ENCODE results near the gene FST.

Gene FST

GRCh38 chr5:53480416-53481158 lies at the start of gene FST:
Gene FST, plus strand, starts transcription at chr5:53480629. Its CDS starts 163 bp downstream, at chr5:53480792.
- DNase-seq = no peak

GRCh38 chr5:53431665-53432064 lies 48.8 kb upstream of the FST start:
- no peak for DNase-seq

DNA sequence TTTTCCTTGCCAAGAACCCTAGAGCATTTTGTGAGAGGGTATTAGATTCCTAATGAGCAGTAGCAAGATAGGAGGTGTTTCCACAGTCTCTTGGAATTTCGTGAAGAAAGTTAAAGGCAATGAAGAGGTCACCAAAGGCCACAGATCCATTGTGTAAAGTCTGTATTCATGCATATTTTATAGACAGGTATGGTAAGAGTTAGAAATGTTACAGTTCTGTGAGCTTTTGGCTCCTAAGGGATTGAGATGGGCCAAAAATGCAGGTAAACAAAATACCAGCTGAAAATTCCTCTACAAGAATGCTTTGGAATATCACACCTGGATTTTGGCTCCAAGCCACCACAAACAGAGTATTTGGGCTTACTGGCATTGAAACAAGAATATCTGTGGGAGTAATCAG lies 47.4 kb upstream of the FST start:
- no peak for DNase-seq

DNA sequence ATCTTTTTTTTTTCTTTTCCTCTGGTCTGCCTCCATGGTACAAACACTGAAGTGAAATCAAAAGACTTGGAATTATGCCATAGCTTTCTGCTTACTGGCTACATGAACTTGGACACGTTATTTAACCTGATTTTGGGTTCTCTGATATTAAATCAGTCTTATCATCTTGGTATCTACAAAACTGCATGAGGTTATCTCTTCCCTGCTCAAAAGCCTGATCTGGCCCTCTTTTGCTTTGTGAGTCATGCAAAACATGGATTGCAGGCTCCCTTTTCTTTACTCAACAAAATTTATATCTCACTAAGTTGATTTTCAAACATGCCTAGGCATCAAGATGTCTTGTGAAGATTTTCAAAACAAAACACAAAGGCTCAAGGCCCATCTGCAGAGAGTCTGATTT lies 45.9 kb upstream of the FST start:
- DNase-seq = no peak

DNA sequence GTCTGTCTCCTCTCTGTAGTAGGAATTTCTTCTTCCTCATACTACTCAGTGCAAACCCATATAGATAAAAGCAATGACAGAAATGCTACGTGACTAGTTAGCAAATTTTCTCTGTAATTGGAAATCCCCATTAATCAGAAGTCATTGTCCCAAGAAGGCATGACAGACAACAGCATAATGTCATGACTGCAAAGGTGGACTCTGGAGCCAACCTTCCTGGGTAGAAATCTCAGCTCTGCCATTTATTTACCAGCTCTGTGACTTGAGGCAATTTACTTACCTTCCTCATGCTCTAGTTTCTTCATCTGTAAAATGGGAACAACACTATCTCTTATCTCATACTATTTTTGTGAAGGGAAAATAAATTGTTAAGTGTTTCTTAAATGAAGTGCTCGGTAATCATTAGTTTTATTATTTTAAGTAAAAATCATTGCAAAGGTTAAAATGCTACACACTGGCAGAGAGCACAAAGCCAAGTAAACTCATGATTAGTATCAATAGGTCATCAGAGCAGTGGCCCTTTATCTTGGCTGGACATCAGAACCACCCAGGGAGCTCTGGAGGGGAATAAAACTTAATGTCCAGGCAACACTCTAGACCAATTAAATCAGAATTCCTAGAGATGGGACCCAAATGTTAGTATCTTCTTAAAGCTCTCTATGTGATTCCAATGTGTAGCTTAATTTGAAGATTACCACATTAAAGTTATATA lies 43.8 kb upstream of the FST start:
- DNase-seq = no peak

DNA sequence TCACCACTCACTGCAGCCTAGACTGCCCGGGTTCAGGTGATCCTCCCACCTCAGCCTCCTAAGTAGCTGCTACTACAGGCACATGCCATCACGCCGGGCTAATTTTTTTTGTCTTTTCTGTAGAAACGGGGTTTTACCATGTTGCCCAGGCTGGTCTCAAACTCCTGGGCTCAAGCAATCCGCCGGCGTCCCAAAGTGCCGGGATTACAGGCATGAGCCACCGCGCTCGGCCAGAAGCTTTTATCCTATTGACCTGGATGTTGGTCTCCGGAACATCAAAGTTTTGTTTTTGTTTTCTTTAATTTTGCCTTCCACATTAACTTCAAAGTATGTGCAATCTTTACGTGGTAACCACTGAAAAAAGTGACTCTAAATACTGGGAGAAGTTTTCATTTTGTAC lies 42.4 kb upstream of the FST start:
- no peak for DNase-seq

DNA sequence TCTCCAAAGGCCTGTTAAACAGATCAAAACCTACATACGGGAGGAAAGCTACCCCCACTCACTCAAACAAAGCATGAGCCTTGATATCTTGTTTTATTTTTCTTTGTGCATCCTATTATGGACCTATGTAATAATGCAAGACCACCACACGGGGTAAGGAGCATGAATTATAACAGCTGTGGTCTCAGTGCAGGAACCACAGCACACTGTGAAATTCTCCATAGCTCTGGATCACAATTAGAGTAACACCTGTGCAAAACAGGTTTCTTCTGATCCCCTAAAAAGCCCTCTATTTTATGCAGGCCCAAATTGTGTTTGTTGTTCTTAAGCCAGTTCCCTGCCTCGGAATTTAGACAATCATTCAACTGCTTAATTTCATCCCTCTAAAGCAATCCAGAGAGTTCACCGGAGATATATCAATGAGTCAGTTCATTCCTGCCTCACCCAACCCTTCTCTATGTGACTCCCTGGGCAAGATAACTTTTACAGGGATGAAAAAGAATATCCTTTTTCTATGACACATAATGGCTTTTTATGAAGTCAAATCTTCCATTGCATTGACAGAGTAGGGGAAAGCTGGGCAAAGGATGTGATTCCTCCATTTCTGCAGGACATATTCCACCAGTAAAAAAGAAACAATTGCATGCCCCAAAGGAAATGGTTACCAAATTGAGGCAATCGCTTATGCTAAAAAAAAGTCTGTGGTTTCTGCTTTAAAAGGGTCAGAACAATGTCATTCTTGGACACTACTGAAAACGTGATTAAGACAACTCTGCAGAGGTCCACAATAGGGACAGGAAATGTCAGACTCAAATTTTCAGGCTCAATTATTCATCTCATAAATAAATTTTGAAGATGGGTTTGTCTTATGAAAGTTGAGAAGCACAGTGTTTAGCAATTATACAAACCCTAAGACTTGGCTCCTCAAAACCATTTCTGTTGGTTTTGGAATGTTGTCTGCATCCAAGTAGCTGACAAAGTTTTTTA lies 41.6 kb upstream of the FST start:
- no peak for DNase-seq

- no peak for DNase-seq
Observed at GRCh38 chr5:53442961-53443360, 37.5 kb upstream of the FST start.

GRCh38 chr5:53445569-53445968 lies 34.9 kb upstream of the FST start:
- no peak for DNase-seq

DNA sequence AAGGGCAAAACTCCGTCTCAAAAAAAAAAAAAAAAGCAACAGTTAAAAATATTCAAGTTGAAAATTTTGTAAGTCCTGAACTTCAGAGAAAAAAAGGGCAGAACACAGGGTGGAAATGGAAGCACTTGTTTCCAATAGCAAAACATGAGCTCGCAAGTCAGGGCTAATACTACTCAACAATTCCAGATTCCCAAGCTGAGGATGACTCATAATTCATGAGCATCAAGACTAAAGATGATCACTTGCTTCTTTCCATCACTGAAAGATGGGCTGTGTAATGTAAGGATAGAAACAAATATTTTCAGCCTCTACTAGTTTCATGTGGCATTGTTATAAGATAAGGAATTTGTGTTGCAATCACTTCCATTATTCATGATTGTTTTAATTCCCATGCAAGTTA lies 33.5 kb upstream of the FST start:
- DNase-seq = no peak

GRCh38 chr5:53448851-53449250 lies 31.6 kb upstream of the FST start:
- no peak for DNase-seq

GRCh38 chr5:53453898-53454718 lies 26.3 kb upstream of the FST start:
- DNase-seq = no peak

GRCh38 chr5:53454719-53455000 lies 25.8 kb upstream of the FST start:
- no peak for DNase-seq

DNA sequence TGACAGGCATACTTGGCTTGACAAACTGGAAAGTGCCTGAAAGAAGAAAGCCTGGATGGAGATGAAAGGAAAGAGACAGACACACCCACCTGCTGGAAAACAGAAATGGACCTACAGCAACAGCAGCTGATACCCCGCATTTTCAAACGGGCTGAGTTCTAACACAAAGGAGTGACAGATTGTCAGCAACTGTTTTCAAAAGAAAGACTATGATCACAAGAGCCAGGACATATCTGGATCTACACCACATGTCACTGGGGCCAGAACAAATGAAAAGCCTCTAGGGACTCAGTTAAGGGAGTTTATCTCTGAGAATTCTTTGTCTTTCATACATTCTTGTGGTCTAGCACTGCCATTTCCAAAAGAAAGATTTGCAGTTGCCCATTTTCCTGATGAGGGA lies 24.1 kb upstream of the FST start:
- DNase-seq = no peak

DNA sequence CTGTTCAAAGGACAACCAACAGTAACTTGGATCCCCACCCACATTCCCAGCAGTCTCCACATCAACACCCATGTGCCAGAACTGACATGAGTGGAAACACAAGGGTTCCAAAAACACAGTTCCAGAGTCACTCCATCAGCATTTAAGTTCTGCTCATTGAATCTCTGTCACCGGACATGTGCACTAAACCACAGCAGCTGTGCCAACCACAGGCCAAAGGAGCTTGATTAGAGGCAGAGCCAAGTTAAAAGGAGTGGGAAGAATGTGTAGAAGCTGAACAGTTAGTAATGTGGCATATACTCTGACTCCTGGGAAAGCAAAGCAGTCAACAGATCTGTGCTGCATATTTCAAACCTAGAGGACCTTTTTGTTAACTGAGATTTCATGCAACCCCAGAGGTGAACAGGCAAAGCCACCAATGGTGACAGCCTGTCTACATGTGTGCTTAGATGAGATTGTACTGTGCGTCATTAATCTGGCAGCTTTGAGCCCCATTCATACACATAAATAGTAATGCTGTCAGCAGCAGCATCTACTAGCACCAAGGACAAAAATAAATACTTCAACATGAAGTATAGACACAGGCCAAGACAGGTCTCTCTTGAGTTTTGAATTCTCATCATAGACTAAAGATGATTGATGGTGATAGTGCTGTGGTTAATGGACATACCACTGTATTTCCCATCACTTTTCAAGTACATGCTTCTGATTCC lies 16.4 kb upstream of the FST start:
- no peak for DNase-seq

DNA sequence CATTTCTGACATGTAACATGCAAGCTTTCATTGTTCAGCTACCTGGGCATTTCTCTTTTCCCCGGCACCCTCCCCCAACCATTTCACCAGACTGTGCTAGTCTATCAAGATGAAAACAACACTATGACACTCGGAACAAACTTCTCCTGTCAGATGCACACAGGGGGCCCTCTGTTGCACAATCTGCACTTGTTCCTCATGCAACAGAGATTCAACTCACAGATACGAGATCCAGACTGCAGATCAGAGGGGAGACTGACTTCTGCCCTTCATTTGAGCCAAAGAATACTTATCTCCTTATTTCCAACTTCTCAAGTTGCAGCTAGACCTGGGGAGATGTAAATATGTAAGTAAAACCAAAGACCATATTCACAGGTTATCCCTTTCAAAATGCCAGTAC lies 15.7 kb upstream of the FST start:
- DNase-seq = no peak

- DNase-seq = no peak
Observed at GRCh38 chr5:53469946-53470687, 10.3 kb upstream of the FST start.

GRCh38 chr5:53472279-53472678 lies 8.2 kb upstream of the FST start:
- DNase-seq = no peak

GRCh38 chr5:53472720-53473510 lies 7.5 kb upstream of the FST start:
- DNase-seq = no peak

DNA sequence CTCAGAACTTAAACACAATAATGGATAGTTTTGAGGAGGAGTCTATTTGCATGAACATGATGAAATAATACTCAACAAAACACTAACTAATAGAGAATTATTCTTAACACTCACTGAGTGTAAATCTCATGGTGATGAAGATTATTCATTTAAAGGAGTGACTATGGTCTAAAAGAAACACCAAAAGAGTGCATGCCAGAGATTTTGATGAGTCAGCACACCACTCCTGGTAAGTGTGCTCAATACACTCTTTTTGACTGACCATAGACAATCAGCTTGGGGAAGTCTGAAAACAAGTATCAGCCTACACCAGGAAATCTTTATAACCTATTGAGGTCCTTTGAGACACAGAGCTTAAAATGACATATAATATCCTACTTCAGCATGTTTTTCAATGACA lies 6.8 kb upstream of the FST start:
- DNase-seq = no peak

DNA sequence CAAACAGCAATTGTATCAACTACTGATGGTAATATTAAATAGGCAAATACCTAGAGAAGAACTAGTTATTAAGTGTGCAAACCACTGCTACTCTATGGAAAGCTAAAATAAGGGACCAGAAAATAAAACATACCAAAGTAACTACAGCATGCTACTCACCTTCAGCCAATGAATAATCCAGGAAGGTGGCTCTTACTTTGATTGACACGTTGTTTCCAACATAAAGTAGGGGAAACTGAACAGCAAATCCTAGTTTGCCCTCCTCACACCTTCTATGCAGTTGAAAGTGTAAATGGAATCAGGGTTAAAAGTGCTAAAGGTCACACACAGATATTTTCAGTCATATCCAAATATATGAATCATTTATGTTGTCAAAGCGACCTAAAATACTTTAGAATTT lies 5.1 kb upstream of the FST start:
- no peak for DNase-seq

All from stimulated activated CD4-positive, alpha-beta T cell treated with anti-CD3 and anti-CD28 coated beads, Interleukin-12 subunit alpha, Interleukin-12 subunit beta, amount 100 ng/mL, for 4 hours (primary cell).